HTR-8/SVneo (cell line): ENCODE data around the gene KRT28.
"Not testable (repeated sequence)": the region's sequence is repeated elsewhere in the genome, so short reads cannot be mapped to it uniquely, and the experiment has no call there.

Experiments
- DNase-seq: peaks from one replicate; pipeline ENCODE4 v3.0.0; 2011; ENCODE audit warnings: low spot score, mixed read lengths; ENCODE audit not compliant: insufficient read length
- FAIRE-seq: peaks from 2 replicates; lab custom pipeline; 2011; peaks lifted over from hg19 to GRCh38; lab: Jason Lieb, UNC

The KRT28 gene

GRCh38 chr17:40791787-40792436, 7.8 kb downstream of the KRT28 start:
- FAIRE-seq = no peak
- peak; percentile 30 for DNase-seq

GRCh38 chr17:40791111-40791510, 8.6 kb downstream of the KRT28 start:
- FAIRE-seq = no peak
- DNase-seq = no peak

GRCh38 chr17:40782450-40782849, 17.3 kb downstream of the KRT28 start, which contains the start of gene KRT27:
Gene KRT27, minus strand, starts transcription at chr17:40782550. Its CDS starts 57 bp downstream, at chr17:40782493.
- DNase-seq (no peak), FAIRE-seq (no peak)

DNA sequence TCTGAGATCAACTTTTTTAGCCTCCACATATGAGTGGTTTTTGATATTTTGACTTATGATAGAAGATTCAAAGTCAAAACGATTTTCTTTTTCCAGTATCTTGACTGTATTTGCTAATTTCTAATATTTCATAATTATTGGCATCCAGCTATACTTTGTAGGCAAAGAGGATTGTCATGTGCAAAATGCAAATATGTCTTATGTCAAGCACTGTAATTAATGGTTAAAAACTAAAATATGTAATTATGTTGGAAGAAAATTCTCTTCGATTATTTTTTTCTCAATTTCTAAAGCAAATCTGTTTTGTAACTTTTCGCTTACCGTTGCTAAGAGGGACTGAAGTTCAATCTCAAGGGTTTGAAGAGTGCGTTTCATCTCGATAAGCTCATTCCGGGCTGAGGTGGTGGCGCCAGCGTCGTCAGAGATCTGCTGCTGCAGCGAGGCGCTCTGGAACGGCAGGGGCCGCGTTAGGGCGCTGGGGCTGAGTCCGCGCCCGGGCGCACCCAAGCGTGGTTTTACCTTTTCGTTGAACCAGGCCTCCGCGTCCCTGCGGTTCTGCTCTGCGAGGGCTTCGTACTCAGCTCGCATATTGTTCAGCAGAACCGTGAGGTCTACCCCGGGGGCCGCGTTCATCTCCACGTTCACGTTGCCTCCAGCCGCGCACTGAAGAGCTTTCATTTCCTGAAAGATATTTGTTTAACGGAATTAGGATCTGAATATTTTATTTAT, 20.4 kb downstream of the KRT28 start:
- DNase-seq = no peak
- FAIRE-seq = no peak

GRCh38 chr17:40778461-40778860, 21.3 kb downstream of the KRT28 start:
- no peak for FAIRE-seq

GRCh38 chr17:40777971-40778370, 21.8 kb downstream of the KRT28 start:
- DNase-seq = no peak
- no peak for FAIRE-seq

More at GRCh38 chr17:40778461-40778860, 21.3 kb downstream of the KRT28 start:
- DNase-seq = no peak

DNA sequence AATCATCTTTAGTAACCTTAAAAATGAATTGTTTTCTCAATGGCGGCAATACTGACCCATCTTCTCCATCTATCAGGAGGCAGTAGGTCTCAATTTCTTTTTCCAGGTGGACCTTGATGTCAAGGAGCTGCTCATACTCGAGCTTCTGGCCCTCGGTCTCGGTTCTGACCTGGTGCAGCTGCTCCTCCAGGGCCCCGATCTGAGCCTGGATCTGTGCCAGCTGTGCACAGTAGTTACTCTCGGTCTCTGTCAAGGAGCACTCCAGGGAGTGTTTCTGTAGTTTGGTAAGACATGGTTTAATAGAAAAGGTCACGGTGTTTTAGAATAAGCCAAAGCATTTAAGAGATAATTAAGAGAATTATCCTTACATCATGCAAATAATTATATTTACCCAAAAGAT, 22.3 kb downstream of the KRT28 start:
- DNase-seq = no peak
- no peak for FAIRE-seq

DNA sequence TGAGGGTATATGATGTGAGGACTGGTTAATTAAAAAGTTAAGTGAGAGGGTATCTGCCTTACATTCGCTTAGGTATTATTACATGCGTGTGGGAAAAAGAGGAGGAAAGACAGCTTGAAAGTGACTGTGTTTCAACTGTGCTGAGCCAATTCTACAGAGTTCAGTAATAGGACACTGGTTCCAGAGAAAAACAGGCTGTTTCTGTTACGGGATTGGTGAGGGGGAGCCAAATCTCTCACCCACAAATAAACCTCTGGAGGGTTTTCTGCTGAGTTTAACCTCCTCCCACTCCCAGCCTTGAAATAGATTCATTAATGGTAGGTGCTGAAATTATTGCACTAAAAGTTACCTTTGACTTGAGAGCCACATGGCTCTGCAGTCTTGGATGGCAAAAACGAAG, 23.8 kb downstream of the KRT28 start:
- DNase-seq = no peak
- peak; percentile 16 for FAIRE-seq

DNA sequence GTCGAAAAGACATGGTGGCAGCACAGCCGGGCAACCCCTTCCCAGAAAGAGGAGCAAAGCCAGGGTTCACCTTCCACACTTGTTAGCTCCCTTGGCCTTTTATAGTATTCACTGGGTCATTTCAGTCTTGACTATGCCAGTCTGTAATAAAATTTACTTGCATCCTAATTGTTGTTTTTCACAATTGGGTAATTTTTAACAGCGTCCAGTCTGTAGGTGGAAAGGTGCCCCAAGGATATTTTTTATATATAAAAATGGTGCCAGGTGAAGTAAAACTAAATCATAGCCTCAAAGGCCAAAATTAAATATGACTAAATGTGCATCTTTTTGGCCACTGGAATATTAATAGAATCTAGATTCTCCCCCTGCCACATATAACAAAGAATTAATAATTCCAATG, 27.7 kb downstream of the KRT28 start, which contains the start of gene KRT26:
KRT26 (minus strand) TSS at position 101 of the 400 bp plus-strand sequence; CDS start at position 13, 88 bp downstream.
- FAIRE-seq = no peak
- DNase-seq = no peak

DNA sequence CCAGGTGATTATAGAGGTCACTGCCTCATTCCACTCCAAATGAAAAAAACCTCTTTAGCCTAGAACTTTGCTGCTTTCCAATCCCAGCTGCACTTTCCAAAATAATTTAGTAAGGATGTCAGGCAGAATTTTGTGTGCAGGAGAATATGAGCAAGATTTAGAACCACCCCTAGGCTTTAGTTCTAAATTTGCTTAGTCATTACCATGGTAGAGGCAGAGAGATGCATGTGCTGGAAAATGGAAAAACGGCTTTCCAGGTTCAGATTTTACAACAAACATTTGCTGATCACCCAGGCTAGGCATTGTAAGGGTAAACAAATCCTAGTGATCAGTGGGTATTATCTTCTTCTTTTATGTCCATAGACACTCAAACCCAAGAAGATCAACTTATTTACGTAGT, 34.1 kb downstream of the KRT28 start:
- DNase-seq (no peak), FAIRE-seq (no peak)

- DNase-seq (no peak), FAIRE-seq (no peak)
Measured at GRCh38 chr17:40763752-40764151, 36.0 kb downstream of the KRT28 start.

DNA sequence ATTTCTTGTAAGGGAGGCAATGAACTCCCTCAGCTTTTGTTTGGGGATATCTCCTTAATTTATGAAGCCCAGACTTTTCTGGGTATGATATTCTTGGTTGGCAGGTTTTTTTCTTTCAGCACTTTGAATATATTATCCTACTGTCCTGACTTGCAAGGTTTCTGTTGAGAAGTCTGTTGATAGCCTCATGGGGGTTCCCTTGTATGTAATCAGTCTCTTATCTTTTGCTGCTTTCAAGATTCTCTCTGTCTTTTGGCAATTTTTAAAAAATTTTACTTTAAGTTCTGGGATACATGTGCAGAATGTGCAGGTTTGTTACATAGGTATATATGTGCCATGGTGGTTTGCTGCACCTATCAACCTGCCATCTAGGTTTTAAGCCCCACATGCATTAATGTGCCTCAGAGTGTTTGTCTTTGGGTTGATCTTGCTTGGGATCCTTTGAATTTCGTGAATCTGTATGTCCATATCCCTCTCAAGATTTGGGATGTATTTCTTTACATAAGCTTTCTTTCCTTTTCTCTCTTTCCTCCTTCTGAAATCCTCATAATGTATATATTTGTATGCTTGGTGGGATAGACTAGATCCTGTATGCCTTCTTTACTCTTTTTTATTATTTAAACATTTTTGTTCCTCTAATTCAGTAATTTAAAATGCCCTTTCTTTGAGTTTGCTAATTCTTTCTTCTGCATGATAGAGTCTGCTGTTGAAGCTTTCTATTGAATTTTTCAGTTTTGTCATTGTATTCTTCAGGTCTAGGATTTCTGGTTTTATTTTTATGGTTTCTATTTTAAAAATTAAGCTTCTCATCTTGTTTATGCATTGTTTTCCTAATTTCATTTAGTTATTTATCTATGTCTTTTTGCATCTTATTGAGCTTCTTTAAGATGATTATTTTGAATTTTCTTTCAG, 39.4 kb downstream of the KRT28 start:
- FAIRE-seq (no peak), DNase-seq (no peak)

- DNase-seq (no peak), FAIRE-seq (no peak)
Measured at GRCh38 chr17:40755231-40755630, 44.5 kb downstream of the KRT28 start, which contains the start of gene KRT25. Gene KRT25, minus strand, starts transcription at chr17:40755331. Its CDS starts 60 bp downstream, at chr17:40755271.

DNA sequence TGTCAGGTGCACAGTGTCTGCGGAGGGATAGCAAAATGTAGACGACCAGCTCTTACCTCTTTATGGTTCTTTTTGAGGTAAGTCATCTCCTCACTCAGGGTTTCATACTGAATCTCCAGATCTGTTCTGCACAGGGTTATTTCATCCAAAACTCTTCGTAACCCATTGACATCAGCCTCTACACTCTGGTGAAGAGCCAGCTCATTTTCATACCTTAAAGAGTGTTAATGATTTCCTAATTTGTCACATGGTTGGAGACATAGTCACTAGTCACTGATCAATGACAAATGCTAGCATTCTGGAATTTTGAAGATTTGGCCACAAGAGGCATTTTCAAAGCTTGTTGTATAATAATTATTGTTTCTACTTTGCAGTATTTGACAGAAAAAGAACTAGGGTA, 46.0 kb downstream of the KRT28 start:
- DNase-seq = no peak
- FAIRE-seq = no peak

- FAIRE-seq (no peak), DNase-seq (no peak)
Measured at GRCh38 chr17:40751065-40751464, 48.7 kb downstream of the KRT28 start.

- no peak for FAIRE-seq
- DNase-seq = no peak
Measured at GRCh38 chr17:40750391-40750790, 49.4 kb downstream of the KRT28 start.

GRCh38 chr17:40748666-40749065, 51.1 kb downstream of the KRT28 start:
- DNase-seq, FAIRE-seq: not testable (repeated sequence)
